ENCODE results near the gene MELTF. TPM values are rescaled to one million over a fixed set of nuclear protein-coding genes. Genes with fewer than 3 reads are reported as not detected.

The MELTF gene
- total and polyA plus RNA-seq, 2 of the 13 experiments (the other 11 are each of a cell fraction or from before 2014, with no cell fraction given) = 3.2 to 7.5 TPM

DNA sequence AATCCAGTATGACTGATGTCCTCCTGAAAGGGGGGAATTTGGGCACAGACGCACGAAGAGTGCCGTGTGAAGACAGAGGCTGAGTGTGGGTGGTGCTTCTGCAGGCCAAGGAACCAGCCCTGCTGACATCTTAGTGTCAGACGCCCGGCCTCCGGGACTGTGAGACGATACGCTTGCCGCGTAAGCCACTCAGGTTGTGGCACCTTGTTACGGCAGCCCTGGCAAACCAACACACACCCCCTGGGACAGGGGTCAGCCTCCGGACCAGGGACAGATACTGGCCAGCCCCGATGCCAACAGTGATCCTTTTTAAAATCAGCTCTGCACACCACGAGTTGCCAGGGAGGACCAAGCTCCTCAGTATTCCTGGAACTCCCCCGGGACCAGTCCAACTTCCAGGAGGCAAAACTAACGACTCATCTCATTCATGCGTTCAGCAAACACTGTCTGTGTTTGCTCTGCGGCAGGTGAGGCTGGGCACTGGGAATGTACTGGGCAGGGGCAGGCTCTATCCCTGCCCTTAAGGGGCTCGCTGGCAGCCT is 39.8 kb downstream of the MELTF start:
- H3K4me3 ChIP-seq (replicated peaks in 1 of 3; ENCODE audit: insufficient read depth in 1 of 3, low read depth in 2 of 3, low read length in 3 of 3) = peak overlapping the region in 2 of 3 experiments; percentile 21 to 57; a peak in 4 of 6 replicates
- peak overlapping the region; percentile 10 for H3K27ac ChIP-seq (ENCODE audit: extremely low read length, insufficient read depth, low read length)
- H3K9me3 ChIP-seq (ENCODE audit: low read length) = no peaks in the 10 kb centered on the region
- BruUV-seq (replicated peaks) = no TSS peak
- ATAC-seq (peak; percentile 50), DNase-seq (ENCODE audit: low spot score) (peak; percentile 42), FAIRE-seq (peak; percentile 57)
- no peaks in the 10 kb centered on the region for H3K36me3 ChIP-seq (replicated peaks in 1 of 2; ENCODE audit: control insufficient read depth in 1 of 2, insufficient read depth in 2 of 2, low read length in 2 of 2)
- H3K27me3 ChIP-seq (ENCODE audit: control insufficient read depth in 1 of 2, insufficient read depth in 2 of 2, low read length in 2 of 2) = no peaks in the 10 kb centered on the region
- peaks cover 78% of the 10 kb centered on the region for H3K4me1 ChIP-seq (ENCODE audit: insufficient read depth, low read length)
- ChIA-PET CTCF (ENCODE audit: low intra/inter-chr PET ratio, low total read pairs) (no interaction called here), POLR2A (interaction anchor here (1.6 kb wide), 1 partner anchor 42 kb away, joined by 6 read pairs; no protein-coding TSS in a partner anchor)
- H2AFZ ChIP-seq (ENCODE audit: low read length) = no peak overlapping the region
- no peaks in the 10 kb centered on the region for H3K79me2 ChIP-seq (ENCODE audit: insufficient read depth, low read length)
- intact Hi-C loops (cut with micrococcal nuclease; ENCODE audit: unreplicated experiment) = no loop called here
- in situ Hi-C loops (cut with HindIII; ENCODE audit: extremely low pct_ligation_motif_present, low pct_unique_long_range_greater_than_20kb) = loop anchor here (25.0 kb wide), 1 partner anchor 523 kb away; no protein-coding TSS in a partner anchor
- H3K4me2 ChIP-seq (ENCODE audit: low read depth, low read length) = peak overlapping the region; percentile 87
- no peak overlapping the region; the same call in 1 of the 2 replicates for H3K9ac ChIP-seq (ENCODE audit: insufficient read depth, low read depth, low read length)
- 35% methylated on average over 18 of the region's 19 CpGs for WGBS (ENCODE audit: low lambda C conversion rate)
- H4K20me1 ChIP-seq (ENCODE audit: insufficient read depth, low read length) = no peaks in the 10 kb centered on the region
- TF ChIP-seq NR2F2 (IDR thresholded peaks at IDR 0.05; ENCODE audit: borderline replicate concordance, low read depth) (no peak), ARNT2 (CRISPR knock-in tag; IDR thresholded peaks at IDR 0.05; ENCODE audit: low read depth) (no peak), ZNF3 (CRISPR knock-in tag; IDR thresholded peaks at IDR 0.05) (no peak), ESRRA (CRISPR knock-in tag; IDR thresholded peaks at IDR 0.05; ENCODE audit: low read depth) (no peak), ZNF614 (CRISPR knock-in tag; IDR thresholded peaks at IDR 0.05; ENCODE audit: borderline replicate concordance) (no peak), ZNF143 (CRISPR knock-in tag; IDR thresholded peaks at IDR 0.05) (no peak), ZFP90 (CRISPR knock-in tag; IDR thresholded peaks at IDR 0.05; ENCODE audit: borderline replicate concordance) (no peak), ELF3 (CRISPR knock-in tag; IDR thresholded peaks at IDR 0.05) (no peak), ZNF350 (CRISPR knock-in tag; IDR thresholded peaks at IDR 0.05; ENCODE audit: borderline replicate concordance, low read depth) (no peak), GZF1 (CRISPR knock-in tag; IDR thresholded peaks at IDR 0.05) (no peak), HNRNPUL1 (IDR thresholded peaks at IDR 0.05; ENCODE audit: low read depth, low read length) (no peak)
- TF ChIP-seq, protein P1, sequence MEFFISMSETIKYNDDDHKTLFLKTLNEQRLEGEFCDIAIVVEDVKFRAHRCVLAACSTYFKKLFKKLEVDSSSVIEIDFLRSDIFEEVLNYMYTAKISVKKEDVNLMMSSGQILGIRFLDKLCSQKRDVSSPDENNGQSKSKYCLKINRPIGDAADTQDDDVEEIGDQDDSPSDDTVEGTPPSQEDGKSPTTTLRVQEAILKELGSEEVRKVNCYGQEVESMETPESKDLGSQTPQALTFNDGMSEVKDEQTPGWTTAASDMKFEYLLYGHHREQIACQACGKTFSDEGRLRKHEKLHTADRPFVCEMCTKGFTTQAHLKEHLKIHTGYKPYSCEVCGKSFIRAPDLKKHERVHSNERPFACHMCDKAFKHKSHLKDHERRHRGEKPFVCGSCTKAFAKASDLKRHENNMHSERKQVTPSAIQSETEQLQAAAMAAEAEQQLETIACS (CRISPR knock-in tag; IDR thresholded peaks at IDR 0.05) = no peak
- TF ChIP-seq, protein P2, sequence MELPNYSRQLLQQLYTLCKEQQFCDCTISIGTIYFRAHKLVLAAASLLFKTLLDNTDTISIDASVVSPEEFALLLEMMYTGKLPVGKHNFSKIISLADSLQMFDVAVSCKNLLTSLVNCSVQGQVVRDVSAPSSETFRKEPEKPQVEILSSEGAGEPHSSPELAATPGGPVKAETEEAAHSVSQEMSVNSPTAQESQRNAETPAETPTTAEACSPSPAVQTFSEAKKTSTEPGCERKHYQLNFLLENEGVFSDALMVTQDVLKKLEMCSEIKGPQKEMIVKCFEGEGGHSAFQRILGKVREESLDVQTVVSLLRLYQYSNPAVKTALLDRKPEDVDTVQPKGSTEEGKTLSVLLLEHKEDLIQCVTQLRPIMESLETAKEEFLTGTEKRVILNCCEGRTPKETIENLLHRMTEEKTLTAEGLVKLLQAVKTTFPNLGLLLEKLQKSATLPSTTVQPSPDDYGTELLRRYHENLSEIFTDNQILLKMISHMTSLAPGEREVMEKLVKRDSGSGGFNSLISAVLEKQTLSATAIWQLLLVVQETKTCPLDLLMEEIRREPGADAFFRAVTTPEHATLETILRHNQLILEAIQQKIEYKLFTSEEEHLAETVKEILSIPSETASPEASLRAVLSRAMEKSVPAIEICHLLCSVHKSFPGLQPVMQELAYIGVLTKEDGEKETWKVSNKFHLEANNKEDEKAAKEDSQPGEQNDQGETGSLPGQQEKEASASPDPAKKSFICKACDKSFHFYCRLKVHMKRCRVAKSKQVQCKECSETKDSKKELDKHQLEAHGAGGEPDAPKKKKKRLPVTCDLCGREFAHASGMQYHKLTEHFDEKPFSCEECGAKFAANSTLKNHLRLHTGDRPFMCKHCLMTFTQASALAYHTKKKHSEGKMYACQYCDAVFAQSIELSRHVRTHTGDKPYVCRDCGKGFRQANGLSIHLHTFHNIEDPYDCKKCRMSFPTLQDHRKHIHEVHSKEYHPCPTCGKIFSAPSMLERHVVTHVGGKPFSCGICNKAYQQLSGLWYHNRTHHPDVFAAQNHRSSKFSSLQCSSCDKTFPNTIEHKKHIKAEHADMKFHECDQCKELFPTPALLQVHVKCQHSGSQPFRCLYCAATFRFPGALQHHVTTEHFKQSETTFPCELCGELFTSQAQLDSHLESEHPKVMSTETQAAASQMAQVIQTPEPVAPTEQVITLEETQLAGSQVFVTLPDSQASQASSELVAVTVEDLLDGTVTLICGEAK (IDR thresholded peaks at IDR 0.05) = no peak
- TF ChIP-seq, protein P2 (CRISPR knock-in tag; IDR thresholded peaks at IDR 0.05) = 0 out of 2 replicates have a peak, but pooled peaks have one; percentile 33
- TF ChIP-seq, protein P3, sequence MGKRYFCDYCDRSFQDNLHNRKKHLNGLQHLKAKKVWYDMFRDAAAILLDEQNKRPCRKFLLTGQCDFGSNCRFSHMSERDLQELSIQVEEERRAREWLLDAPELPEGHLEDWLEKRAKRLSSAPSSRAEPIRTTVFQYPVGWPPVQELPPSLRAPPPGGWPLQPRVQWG (CRISPR knock-in tag; IDR thresholded peaks at IDR 0.05; ENCODE audit: borderline replicate concordance, low read depth) = no peak

All from HepG2 (cell line).